Natural killer cell (primary cell): ENCODE data around the gene FAM169A. TPM values are rescaled to one million over a fixed set of nuclear protein-coding genes. Genes with fewer than 3 reads are reported as not detected.

Source experiments
- ATAC-seq, 3 donors: fragments of 150-1000 bp in 2 of 3; fragments of 200-7000 bp in 1 of 3; cut with Tn5 transposase; 1 replicate in 1 of 3; 2 replicates in 2 of 3; pipeline ENCODE4 v1.10.0; 2021; ENCODE audit warnings: mild to moderate bottlenecking in 2 of 3, moderate library complexity in 2 of 3
- DNase-seq, 2 donors: peaks; one replicate each; pipeline versions ENCODE4 v3.0.0 to v3.0.0-alpha.2; 2013 to 2021; ENCODE audit warnings: mixed read lengths in 1 of 2
- H3K27ac ChIP-seq: one replicate; pipeline ENCODE4 v1.5.1; 2013; ENCODE audit warnings: mild to moderate bottlenecking, low read length
- H3K27me3 ChIP-seq: one replicate; pipeline ENCODE4 v1.6.1; 2013; ENCODE audit warnings: low read length; ENCODE audit not compliant: control insufficient read depth, insufficient read depth
- H3K36me3 ChIP-seq: one replicate; pipeline ENCODE4 v1.6.1; 2013; ENCODE audit warnings: low read length; ENCODE audit not compliant: control insufficient read depth, insufficient read depth
- H3K4me1 ChIP-seq: one replicate; pipeline ENCODE4 v1.6.1; 2013; ENCODE audit warnings: low read length; ENCODE audit not compliant: control insufficient read depth, insufficient read depth
- H3K4me3 ChIP-seq: one replicate; pipeline ENCODE4 v1.5.1; 2013; ENCODE audit warnings: low read length
- H3K9me3 ChIP-seq: one replicate; pipeline ENCODE4 v1.6.1; 2013; ENCODE audit warnings: low read length; ENCODE audit not compliant: control insufficient read depth, insufficient read depth
- H3K27ac Mint-ChIP-seq, 2 donors: one replicate each; pipeline ENCODE4 v1.8.0; 2022; ENCODE audit warnings: mild to moderate bottlenecking in 2 of 2, mixed read lengths in 2 of 2, moderate library complexity in 1 of 2
- H3K27me3 Mint-ChIP-seq, 2 donors: one replicate each; pipeline ENCODE4 v1.8.0; 2022; ENCODE audit warnings: low read depth in 2 of 2, mixed read lengths in 2 of 2
- H3K36me3 Mint-ChIP-seq: one replicate; pipeline ENCODE4 v1.8.0; 2022; ENCODE audit warnings: mixed read lengths
- H3K4me1 Mint-ChIP-seq, 2 donors: one replicate each; pipeline ENCODE4 v1.8.0; 2022; ENCODE audit warnings: mixed read lengths in 2 of 2
- H3K4me3 Mint-ChIP-seq: one replicate; pipeline ENCODE4 v1.8.0; 2022; ENCODE audit warnings: mild to moderate bottlenecking, moderate library complexity, mixed read lengths
- H3K9me3 Mint-ChIP-seq, 2 donors: one replicate each; pipeline ENCODE4 v1.8.0; 2022; ENCODE audit warnings: mixed read lengths in 2 of 2
- WGBS: methylation state at CpG from one replicate; pipeline ENCODE4 v1.1.7; 2013; ENCODE audit warnings: missing lambda C conversion rate; ENCODE audit not compliant: insufficient coverage; 5-methylcytosine and 5-hydroxymethylcytosine counted together
- intact Hi-C: fragments of 100-400 bp; cut with micrococcal nuclease; formaldehyde crosslinking; loops from one replicate; pipeline ENCODE4 v1.14.2; 2022
- total RNA-seq, 4 donors: library from RNA; stranded (reverse); fragments of 120-200 nt in 1 of 4; gene quantifications; one replicate each; pipeline versions ENCODE4 v1.2.3 to v1.2.4, GENCODE V29; 2013 to 2022
- TF ChIP-seq, protein P1 (sequence below): fragments of 200-600 bp; IDR thresholded peaks from one replicate; pipeline ENCODE4 v1.8.0; 2022; ENCODE audit warnings: antibody characterized with exemption

Gene FAM169A
- total RNA-seq, 3 donors from 2014 or later (not counting 1 experiment from before 2014, with no cell fraction given), result 28.0 to 32.6 (median 28.6) TPM

- Mint-ChIP-seq H3K9me3 (no peaks in the 10 kb centered on the region), H3K4me1 (peaks cover 7 to 10% of the 10 kb centered on the region in 2 donors), H3K36me3 (peaks cover 11% of the 10 kb centered on the region), H3K27me3 (no peaks in the 10 kb centered on the region), H3K27ac (no peak overlapping the region), H3K4me3 (no peak overlapping the region)
- H3K9me3 ChIP-seq, result no peaks in the 10 kb centered on the region
- H3K27ac ChIP-seq, result no peak overlapping the region
- no peaks in the 10 kb centered on the region for H3K4me1 ChIP-seq
- intact Hi-C loops, result no loop called here
- DNase-seq, result no peak
- no peaks in the 10 kb centered on the region for H3K36me3 ChIP-seq
- H3K4me3 ChIP-seq, result no peak overlapping the region
- H3K27me3 ChIP-seq, result no peaks in the 10 kb centered on the region
- TF ChIP-seq, protein P1, sequence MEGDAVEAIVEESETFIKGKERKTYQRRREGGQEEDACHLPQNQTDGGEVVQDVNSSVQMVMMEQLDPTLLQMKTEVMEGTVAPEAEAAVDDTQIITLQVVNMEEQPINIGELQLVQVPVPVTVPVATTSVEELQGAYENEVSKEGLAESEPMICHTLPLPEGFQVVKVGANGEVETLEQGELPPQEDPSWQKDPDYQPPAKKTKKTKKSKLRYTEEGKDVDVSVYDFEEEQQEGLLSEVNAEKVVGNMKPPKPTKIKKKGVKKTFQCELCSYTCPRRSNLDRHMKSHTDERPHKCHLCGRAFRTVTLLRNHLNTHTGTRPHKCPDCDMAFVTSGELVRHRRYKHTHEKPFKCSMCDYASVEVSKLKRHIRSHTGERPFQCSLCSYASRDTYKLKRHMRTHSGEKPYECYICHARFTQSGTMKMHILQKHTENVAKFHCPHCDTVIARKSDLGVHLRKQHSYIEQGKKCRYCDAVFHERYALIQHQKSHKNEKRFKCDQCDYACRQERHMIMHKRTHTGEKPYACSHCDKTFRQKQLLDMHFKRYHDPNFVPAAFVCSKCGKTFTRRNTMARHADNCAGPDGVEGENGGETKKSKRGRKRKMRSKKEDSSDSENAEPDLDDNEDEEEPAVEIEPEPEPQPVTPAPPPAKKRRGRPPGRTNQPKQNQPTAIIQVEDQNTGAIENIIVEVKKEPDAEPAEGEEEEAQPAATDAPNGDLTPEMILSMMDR, result no peak
- 100% methylated on average over 1 of the region's 1 CpG for WGBS
- ATAC-seq, result no peak
These were observed 29.1 kb downstream of the FAM169A start for GRCh38 chr5:74837115-74837514.

DNA sequence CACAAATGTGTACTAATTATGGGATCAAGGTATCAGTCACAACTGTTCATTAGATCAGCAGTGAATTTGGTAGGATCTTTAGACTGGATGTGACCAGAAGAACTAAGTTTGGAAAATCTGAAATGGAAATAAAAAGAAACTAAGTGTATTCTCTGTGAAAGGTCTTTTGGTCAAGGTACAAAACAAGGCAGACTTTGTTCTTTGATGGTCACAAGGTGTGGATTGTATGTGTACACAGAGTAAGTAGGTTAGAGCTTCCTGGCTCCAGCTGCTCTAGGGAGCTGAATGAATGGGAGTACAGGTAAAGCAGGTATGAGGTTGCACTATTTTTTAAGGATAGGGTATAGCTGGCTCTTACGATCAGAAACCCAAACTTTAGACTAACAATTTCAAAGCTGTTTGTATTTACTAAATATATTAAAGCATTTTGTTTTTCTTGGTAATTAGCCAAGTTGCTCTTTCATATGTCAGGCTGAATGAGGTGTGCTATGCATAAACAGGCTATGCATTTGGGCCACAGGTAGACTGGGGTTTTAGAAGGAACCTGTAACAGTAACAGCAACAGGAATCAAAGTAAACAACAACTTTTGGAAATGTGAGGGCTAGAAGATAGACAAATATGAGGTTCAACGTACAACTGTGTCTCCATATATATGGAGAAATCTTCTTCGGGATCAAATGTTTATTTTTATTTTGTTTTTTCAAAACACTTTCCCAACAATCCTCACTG is 32.5 kb downstream of the FAM169A start:
- no peak overlapping the region for H3K4me3 Mint-ChIP-seq
- Histone ChIP-seq H3K27me3 (no peaks in the 10 kb centered on the region), H3K4me3 (no peak overlapping the region), H3K4me1 (no peaks in the 10 kb centered on the region), H3K27ac (no peak overlapping the region), H3K9me3 (no peaks in the 10 kb centered on the region), H3K36me3 (no peaks in the 10 kb centered on the region)
- WGBS, result no CpG with 5 or more reads among the region's 3 CpGs
- intact Hi-C loops, result no loop called here
- ATAC-seq (no peak), DNase-seq (no peak)
- no peaks in the 10 kb centered on the region for H3K27me3 Mint-ChIP-seq
- no peak overlapping the region for H3K27ac Mint-ChIP-seq
- H3K4me1 Mint-ChIP-seq, result peaks cover 16 to 20% of the 10 kb centered on the region in 2 donors
- no peaks in the 10 kb centered on the region for H3K9me3 Mint-ChIP-seq
- TF ChIP-seq, protein P1, result no peak
- H3K36me3 Mint-ChIP-seq, result peaks cover 11% of the 10 kb centered on the region

DNA sequence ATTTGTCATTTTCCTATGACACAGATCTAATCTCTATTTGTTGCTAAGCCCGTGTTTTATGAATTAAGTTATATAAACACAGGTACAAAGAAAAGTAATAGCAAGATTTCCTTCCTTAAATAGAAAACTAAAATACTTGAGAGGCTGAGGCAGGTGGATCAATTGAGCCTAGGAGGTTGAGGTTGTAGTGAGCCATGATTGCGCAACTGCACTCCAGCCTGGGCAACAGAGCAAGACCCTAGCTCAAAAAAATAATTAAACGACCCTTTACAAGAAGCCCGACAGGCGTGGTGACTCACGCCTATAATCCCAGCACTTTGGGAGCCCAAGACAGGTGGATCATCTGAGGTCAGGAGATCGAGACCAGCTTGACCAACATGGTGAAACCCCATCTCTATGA is 36.8 kb downstream of the FAM169A start:
- ATAC-seq (no peak), DNase-seq (no peak)
- H3K9me3 ChIP-seq, result no peaks in the 10 kb centered on the region
- 98% methylated on average over 6 of the region's 7 CpGs for WGBS
- H3K36me3 ChIP-seq, result no peaks in the 10 kb centered on the region
- no peak overlapping the region for H3K4me3 Mint-ChIP-seq
- H3K9me3 Mint-ChIP-seq, result no peaks in the 10 kb centered on the region
- H3K27me3 ChIP-seq, result no peaks in the 10 kb centered on the region
- no peaks in the 10 kb centered on the region for H3K4me1 ChIP-seq
- H3K27ac ChIP-seq, result no peak overlapping the region
- TF ChIP-seq, protein P1, result no peak
- intact Hi-C loops, result no loop called here
- H3K36me3 Mint-ChIP-seq, result peaks cover 4% of the 10 kb centered on the region
- H3K4me3 ChIP-seq, result no peak overlapping the region
- H3K27me3 Mint-ChIP-seq, result no peaks in the 10 kb centered on the region
- H3K27ac Mint-ChIP-seq, result no peak overlapping the region
- H3K4me1 Mint-ChIP-seq, result peaks cover 19 to 20% of the 10 kb centered on the region in 2 donors

- no peaks in the 10 kb centered on the region for H3K27me3 ChIP-seq
- H3K9me3 Mint-ChIP-seq, result no peaks in the 10 kb centered on the region
- peaks cover 32 to 37% of the 10 kb centered on the region in 2 donors for H3K4me1 Mint-ChIP-seq
- no peak overlapping the region for H3K4me3 Mint-ChIP-seq
- no peaks in the 10 kb centered on the region for H3K27me3 Mint-ChIP-seq
- no peaks in the 10 kb centered on the region for H3K36me3 Mint-ChIP-seq
- H3K4me1 ChIP-seq, result no peaks in the 10 kb centered on the region
- no peaks in the 10 kb centered on the region for H3K9me3 ChIP-seq
- TF ChIP-seq, protein P1, result no peak
- intact Hi-C loops, result no loop called here
- WGBS, result 92% methylated on average over 1 of the region's 1 CpG
- no peak overlapping the region for H3K4me3 ChIP-seq
- no peak overlapping the region for H3K27ac ChIP-seq
- ATAC-seq (no peak), DNase-seq (no peak)
- H3K36me3 ChIP-seq, result no peaks in the 10 kb centered on the region
- no peak overlapping the region for H3K27ac Mint-ChIP-seq
These were observed 43.9 kb downstream of the FAM169A start for GRCh38 chr5:74822288-74822687.
